Testis (tissue), 2 donors: ENCODE measurements around the gene NPHP4.

Source experiments
- POLR2A ChIP-seq: fragments of 450-650 bp; IDR thresholded peaks from one replicate; pipeline ENCODE4 v1.6.1; 2017; ENCODE audit warnings: antibody characterized with exemption, mild to moderate bottlenecking, moderate library complexity
- TF ChIP-seq, protein P1 (sequence below), 3 experiments: fragments of 450-650 bp in 2 of 3; fragments of 200-600 bp in 1 of 3; sonication (generic) in 1 of 3; IDR thresholded peaks; one replicate each; pipeline ENCODE4 v1.5.1; 2016 to 2019; ENCODE audit warnings: antibody characterized with exemption in 3 of 3, mild to moderate bottlenecking in 2 of 3, moderate library complexity in 1 of 3

DNA sequence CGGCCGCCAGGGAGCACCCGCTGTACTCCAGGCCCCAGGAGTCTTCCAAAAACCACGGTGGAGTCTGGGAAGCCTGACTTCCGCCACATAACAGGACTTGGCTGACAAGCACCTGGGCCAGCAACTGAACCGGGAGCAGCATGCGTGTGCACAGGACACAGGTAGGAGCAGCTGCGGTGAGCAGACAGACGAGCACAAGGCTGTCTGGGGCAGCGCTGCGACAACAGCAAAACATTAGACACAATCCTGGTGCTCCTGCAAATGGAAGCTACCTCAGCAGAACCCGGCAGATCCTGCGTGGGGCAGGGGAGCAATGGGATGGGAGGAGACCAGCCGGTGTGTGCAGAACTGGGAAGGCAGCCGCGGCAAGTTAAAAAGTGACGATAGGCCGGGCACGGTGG lies 80.4 kb downstream of the NPHP4 start:
- TF ChIP-seq, protein P1, sequence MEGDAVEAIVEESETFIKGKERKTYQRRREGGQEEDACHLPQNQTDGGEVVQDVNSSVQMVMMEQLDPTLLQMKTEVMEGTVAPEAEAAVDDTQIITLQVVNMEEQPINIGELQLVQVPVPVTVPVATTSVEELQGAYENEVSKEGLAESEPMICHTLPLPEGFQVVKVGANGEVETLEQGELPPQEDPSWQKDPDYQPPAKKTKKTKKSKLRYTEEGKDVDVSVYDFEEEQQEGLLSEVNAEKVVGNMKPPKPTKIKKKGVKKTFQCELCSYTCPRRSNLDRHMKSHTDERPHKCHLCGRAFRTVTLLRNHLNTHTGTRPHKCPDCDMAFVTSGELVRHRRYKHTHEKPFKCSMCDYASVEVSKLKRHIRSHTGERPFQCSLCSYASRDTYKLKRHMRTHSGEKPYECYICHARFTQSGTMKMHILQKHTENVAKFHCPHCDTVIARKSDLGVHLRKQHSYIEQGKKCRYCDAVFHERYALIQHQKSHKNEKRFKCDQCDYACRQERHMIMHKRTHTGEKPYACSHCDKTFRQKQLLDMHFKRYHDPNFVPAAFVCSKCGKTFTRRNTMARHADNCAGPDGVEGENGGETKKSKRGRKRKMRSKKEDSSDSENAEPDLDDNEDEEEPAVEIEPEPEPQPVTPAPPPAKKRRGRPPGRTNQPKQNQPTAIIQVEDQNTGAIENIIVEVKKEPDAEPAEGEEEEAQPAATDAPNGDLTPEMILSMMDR (IDR thresholded peaks at IDR 0.05): no peak
- TF ChIP-seq POLR2A: no peak
